Measurements from ENCODE around the gene AKT2.

AKT2 gene

GRCh38 chr19:40247178-40247577, 38.0 kb downstream of the AKT2 start:
- Histone ChIP-seq H3K9me2 (replicated peaks; ENCODE audit: insufficient read depth, low read length) (no peaks in the 10 kb centered on the region), H3K36me3 (replicated peaks; ENCODE audit: insufficient read depth, low read length) (no peaks in the 10 kb centered on the region), H4K20me1 (ENCODE audit: insufficient read depth, low read length) (no peaks in the 10 kb centered on the region), H3K4me1 (ENCODE audit: low read length) (no peaks in the 10 kb centered on the region), H3K4me3 (ENCODE audit: low read length) (no peak overlapping the region), H3K27ac (ENCODE audit: low read length) (no peak overlapping the region), H3K9me3 (replicated peaks; ENCODE audit: insufficient read depth, low read length) (no peaks in the 10 kb centered on the region), H3K27me3 (replicated peaks; ENCODE audit: insufficient read depth, low read length) (no peaks in the 10 kb centered on the region), H3K9ac (ENCODE audit: low read length) (no peak overlapping the region), H3K4me2 (ENCODE audit: low read depth, low read length) (no peak overlapping the region), H2AFZ (ENCODE audit: low read length) (no peak overlapping the region), H3K79me2 (ENCODE audit: low read length) (peaks cover 56% of the 10 kb centered on the region), H3F3A (ENCODE audit: insufficient read depth, low read length) (no peaks in the 10 kb centered on the region)
- TF ChIP-seq EZH2phosphoT487 (IDR thresholded peaks at IDR 0.05; ENCODE audit: low read length) (no peak), EZH2 (optimal IDR thresholded peaks at IDR 0.05; ENCODE audit: low read depth, low read length) (no peak), CTCF (IDR thresholded peaks at IDR 0.05; ENCODE audit: low read length) (no peak)
- DNase-seq = no peak

GRCh38 chr19:40246292-40247073, 38.7 kb downstream of the AKT2 start:
- H3K4me3 ChIP-seq (ENCODE audit: low read length) = no peak overlapping the region
- H2AFZ ChIP-seq (ENCODE audit: low read length) = no peak overlapping the region
- H3K9ac ChIP-seq (ENCODE audit: low read length) = no peak overlapping the region
- no peaks in the 10 kb centered on the region for H3K9me2 ChIP-seq (replicated peaks; ENCODE audit: insufficient read depth, low read length)
- H3K4me2 ChIP-seq (ENCODE audit: low read depth, low read length) = no peak overlapping the region
- no peaks in the 10 kb centered on the region for H3K4me1 ChIP-seq (ENCODE audit: low read length)
- no peaks in the 10 kb centered on the region for H3F3A ChIP-seq (ENCODE audit: insufficient read depth, low read length)
- TF ChIP-seq CTCF (IDR thresholded peaks at IDR 0.05; ENCODE audit: low read length) (no peak), EZH2phosphoT487 (IDR thresholded peaks at IDR 0.05; ENCODE audit: low read length) (no peak), EZH2 (optimal IDR thresholded peaks at IDR 0.05; ENCODE audit: low read depth, low read length) (no peak)
- no peak overlapping the region for H3K27ac ChIP-seq (ENCODE audit: low read length)
- peaks cover 49% of the 10 kb centered on the region for H3K79me2 ChIP-seq (ENCODE audit: low read length)
- no peak for DNase-seq
- H4K20me1 ChIP-seq (ENCODE audit: insufficient read depth, low read length) = no peaks in the 10 kb centered on the region
- H3K9me3 ChIP-seq (replicated peaks; ENCODE audit: insufficient read depth, low read length) = no peaks in the 10 kb centered on the region
- H3K36me3 ChIP-seq (replicated peaks; ENCODE audit: insufficient read depth, low read length) = no peaks in the 10 kb centered on the region
- no peaks in the 10 kb centered on the region for H3K27me3 ChIP-seq (replicated peaks; ENCODE audit: insufficient read depth, low read length)

DNA sequence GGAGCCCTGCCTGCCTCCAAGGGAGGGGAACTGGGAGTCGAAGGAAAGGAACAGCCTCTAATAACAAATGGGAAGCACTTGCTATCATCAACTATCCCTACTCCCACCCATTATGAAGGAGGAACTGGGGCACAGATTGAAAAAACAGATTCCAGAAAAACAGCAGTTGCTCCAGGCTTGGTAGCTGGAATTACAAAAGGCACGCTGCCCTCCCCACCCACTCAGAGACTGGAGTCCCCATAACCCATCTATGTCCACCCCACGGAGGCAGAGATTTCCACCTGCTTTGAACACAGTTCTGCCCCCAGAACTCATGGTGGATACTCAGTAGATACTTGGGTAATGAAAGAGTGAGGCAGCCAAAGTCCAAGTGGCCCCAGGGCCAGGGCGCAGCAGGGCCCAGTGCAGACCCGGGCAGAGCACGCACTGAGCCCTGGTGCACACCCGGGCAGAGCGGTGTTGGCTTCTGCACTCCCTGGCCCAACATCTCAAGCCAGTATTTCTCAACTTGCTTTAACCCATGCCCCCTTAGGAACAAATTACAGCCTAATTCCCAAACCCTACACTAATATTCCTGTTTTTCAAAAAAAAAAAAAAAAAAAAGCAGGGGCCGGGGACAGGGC, 39.5 kb downstream of the AKT2 start:
- no peak for DNase-seq
- no peaks in the 10 kb centered on the region for H3F3A ChIP-seq (ENCODE audit: insufficient read depth, low read length)

More for the DNA sequence above, 39.5 kb downstream of the AKT2 start:
- Histone ChIP-seq H3K4me3 (ENCODE audit: low read length) (no peak overlapping the region), H3K4me2 (ENCODE audit: low read depth, low read length) (no peak overlapping the region), H3K27me3 (replicated peaks; ENCODE audit: insufficient read depth, low read length) (no peaks in the 10 kb centered on the region), H3K27ac (ENCODE audit: low read length) (no peak overlapping the region), H3K9ac (ENCODE audit: low read length) (no peak overlapping the region), H4K20me1 (ENCODE audit: insufficient read depth, low read length) (no peaks in the 10 kb centered on the region), H2AFZ (ENCODE audit: low read length) (no peak overlapping the region), H3K9me2 (replicated peaks; ENCODE audit: insufficient read depth, low read length) (no peaks in the 10 kb centered on the region), H3K9me3 (replicated peaks; ENCODE audit: insufficient read depth, low read length) (no peaks in the 10 kb centered on the region), H3K79me2 (ENCODE audit: low read length) (peaks cover 48% of the 10 kb centered on the region), H3K36me3 (replicated peaks; ENCODE audit: insufficient read depth, low read length) (no peaks in the 10 kb centered on the region), H3K4me1 (ENCODE audit: low read length) (no peaks in the 10 kb centered on the region)
- TF ChIP-seq EZH2phosphoT487 (IDR thresholded peaks at IDR 0.05; ENCODE audit: low read length) (no peak), CTCF (IDR thresholded peaks at IDR 0.05; ENCODE audit: low read length) (no peak), EZH2 (optimal IDR thresholded peaks at IDR 0.05; ENCODE audit: low read depth, low read length) (no peak)

All from MM.1S (cell line).